Measurements from ENCODE around the gene MMAB.

DNA sequence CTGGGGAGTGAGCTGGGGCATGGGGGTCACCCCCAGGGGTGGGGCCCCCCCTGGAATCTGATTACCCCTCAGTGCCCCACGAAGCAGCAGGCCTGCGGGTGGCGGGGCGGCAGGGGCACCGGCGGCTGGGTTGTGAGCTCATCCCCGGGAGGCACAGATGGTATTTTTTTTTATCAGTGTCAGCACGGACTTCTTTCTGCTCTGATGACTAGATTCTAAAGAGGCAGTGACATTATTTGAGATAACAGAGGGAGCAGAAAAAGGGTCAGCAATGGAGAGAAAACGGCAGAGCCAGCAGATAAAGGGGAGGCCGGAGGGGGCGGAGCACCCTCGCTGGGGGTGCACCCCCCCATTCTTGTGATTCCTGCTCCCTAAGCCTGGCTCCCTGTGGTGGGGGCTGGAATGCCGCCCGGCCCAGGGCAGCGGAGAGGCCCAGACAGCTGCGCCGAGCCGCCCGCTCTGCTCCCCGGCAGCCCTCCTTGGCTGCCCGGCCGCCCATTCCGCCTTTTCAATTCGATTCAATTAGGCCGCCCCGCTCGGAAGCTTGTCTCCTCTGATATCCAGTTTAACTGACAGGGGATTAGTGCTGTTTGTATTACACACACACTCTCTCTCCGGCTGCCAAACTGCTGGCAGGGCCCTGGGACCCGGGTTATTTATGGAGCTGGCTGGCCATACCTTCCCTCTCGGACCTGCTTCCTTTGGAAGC lies 33.2 kb upstream of the MMAB start:
- TF ChIP-seq POLR2A (IDR thresholded peaks at IDR 0.05) = no peak
- TF ChIP-seq, protein P1, sequence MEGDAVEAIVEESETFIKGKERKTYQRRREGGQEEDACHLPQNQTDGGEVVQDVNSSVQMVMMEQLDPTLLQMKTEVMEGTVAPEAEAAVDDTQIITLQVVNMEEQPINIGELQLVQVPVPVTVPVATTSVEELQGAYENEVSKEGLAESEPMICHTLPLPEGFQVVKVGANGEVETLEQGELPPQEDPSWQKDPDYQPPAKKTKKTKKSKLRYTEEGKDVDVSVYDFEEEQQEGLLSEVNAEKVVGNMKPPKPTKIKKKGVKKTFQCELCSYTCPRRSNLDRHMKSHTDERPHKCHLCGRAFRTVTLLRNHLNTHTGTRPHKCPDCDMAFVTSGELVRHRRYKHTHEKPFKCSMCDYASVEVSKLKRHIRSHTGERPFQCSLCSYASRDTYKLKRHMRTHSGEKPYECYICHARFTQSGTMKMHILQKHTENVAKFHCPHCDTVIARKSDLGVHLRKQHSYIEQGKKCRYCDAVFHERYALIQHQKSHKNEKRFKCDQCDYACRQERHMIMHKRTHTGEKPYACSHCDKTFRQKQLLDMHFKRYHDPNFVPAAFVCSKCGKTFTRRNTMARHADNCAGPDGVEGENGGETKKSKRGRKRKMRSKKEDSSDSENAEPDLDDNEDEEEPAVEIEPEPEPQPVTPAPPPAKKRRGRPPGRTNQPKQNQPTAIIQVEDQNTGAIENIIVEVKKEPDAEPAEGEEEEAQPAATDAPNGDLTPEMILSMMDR (IDR thresholded peaks at IDR 0.05) = no peak
- no peak for TF ChIP-seq POLR2AphosphoS5 (IDR thresholded peaks at IDR 0.05)
- no peak for TF ChIP-seq EP300 (IDR thresholded peaks at IDR 0.05)

Data from gastroesophageal sphincter (tissue), 3 donors.